ENCODE measurements around the gene TRPM1. TPM values are rescaled to one million over a fixed set of nuclear protein-coding genes. Genes with fewer than 3 reads are reported as not detected.

The TRPM1 gene
- not detected in 2 replicates for total RNA-seq (2014; rRNA removed; shearing (Covaris generic))

DNA sequence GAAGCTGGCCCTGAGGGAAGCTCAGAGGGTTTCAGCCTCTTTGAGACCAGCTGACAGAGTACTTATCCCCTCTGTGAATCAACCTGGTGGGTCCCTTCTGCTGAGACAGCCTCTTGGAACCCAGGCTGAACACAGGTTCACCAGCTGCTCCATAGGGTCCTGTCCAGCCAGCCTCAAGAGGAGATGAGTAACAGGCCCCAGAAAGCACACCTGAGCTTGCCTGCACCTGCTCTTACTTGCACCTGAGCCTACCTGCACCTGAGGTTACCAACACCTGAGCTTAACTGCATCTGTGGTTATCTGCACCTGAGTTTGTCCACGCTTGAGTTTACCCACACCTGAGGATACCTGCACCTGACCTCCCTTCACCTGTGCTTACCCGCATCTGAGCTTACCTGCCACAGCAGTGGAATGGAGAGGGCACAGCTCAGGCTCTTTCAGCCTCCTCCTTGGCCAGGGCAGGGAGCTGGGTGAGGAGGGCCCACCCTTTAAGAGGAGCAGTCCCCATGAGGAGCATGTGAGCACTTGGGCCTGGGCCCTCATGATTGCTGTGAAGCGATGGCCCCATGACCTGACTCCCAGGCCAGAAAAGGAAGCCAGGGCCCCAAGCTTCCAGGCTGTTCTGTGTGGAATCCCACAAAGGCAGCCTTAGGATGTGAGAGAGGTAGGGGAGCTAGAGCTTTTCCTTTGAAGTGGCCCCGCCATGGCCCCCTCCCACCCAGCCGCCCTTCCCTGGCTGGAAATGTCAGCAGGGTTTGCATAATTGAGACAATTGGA, at the start of gene TRPM1:
Gene TRPM1 (minus strand): TSS at position 464 of the 777 bp plus-strand sequence. CDS start 20,370 bp downstream, outside the sequence.
- no peak for DNase-seq (ENCODE audit: low read depth)

DNA sequence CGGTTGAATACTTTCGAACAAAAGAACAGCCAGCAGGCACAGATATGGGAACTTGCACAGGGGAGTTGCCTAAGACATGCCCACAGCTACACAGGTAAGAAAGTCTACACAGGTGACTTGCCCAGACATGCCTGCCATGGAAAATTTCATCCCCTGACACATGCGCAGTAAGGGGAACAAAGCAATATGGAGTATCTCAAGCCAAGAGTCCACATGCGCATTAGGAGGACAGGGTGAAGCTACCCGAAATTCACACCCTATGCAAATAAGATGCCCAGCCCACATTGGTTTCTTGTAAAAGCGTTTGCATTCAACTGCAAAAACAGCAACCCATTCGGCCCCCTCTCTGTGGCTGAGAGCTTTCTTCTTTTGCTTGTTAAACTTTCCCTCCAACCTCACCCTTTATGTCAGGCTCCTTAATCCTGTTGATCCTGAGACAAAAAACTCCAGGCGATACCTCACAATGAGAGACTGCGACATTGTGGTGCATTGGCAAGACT, 49.3 kb upstream of the TRPM1 start:
- DNase-seq (ENCODE audit: low read depth) = no peak

DNA sequence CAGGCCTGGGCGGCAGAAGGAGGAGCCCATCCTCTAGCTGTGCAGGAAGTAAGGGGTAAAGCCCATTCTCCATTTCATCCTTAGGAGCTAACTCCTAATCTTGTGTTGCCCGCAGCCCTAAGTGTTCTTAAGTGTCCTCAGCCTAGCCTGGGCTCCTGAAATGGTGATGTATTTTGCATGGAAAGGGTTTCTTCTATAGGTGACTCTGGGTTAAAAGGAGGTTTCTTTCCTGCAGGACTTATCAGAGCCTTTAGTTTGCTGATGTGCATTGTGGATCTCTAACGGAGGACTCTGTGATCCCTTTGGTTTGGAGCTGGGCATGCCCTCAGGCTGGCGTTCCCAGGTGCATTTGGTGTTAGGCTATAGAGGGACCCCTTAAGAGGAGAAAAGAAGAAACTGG, 48.5 kb upstream of the TRPM1 start:
- DNase-seq (ENCODE audit: low read depth) = no peak

DNA sequence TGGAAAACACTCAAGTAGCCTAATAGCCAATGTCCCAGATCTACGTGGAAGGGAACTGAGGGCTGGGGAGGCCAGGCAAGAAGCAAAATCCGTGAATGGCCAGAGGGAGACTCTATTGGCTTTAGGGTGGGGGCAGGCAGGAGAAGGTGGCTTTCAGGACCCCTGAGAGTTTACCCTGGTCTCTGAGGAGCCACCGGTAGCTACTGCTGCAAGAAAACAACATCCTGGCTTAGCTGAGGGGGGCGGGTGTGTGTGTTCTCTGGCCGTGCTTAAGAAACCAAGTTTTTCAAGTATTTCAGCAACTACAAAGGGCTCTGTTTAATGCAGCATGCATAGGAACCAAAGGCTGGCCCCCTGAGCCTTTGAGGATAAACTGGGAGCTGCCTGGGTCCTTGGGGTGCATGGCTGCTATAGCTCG, 47.6 kb upstream of the TRPM1 start:
- DNase-seq (ENCODE audit: low read depth) = no peak

DNA sequence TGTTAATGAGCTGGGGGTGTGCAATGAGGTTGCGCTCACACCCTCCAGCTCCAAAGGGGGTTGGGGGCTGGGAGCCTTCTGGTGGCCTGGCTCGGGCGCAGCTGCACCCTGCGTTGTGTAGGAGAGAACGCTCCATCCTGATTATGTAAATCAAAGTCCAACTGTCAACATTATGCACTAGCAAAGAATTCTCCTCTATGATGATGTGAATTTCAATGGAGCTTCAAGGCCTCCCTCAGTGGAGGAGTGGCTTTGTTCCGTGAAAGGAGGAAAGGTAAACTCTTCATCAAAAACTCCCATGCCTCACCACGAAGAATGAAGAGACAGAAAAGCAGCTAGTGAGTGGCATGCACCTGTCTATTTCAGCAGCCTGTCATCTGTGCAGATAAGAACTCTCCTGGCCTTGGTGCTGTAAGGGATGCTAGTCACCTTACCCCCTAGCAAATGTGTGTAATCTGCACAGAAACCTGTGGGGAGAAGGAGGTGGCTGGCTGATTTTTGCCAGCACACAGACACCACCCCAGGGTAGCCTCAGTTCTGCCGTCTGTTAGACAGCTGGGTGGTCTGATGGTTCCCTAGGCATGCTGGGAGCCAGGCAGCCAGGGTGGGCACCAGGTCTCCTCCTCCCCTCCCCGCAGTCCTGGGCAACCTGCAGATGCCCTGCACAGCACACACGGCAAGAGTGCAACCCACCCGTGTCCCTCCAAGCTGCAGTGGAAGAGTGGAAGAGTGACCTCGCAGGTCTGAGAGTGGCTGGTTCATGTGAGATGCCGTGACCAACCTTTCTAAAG, 47.0 kb upstream of the TRPM1 start:
- no peak for DNase-seq (ENCODE audit: low read depth)

DNA sequence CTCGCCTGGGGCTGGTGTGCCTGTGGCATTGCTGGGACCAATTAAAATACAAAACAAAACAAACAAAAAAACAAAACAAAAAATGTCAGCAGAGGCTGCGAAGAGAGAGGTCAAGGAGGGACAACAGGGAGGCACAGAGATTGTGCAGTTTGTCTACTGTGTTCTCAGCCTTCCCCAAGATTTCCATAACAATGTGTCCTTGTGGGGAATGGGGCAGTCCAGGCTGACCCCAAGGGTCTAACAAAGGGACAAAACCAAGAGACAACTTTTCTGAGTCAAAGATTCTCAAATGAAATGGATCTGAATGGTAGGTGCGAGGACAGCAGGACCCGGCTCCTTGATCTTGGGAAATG, 46.4 kb upstream of the TRPM1 start:
- no peak for DNase-seq (ENCODE audit: low read depth)

DNA sequence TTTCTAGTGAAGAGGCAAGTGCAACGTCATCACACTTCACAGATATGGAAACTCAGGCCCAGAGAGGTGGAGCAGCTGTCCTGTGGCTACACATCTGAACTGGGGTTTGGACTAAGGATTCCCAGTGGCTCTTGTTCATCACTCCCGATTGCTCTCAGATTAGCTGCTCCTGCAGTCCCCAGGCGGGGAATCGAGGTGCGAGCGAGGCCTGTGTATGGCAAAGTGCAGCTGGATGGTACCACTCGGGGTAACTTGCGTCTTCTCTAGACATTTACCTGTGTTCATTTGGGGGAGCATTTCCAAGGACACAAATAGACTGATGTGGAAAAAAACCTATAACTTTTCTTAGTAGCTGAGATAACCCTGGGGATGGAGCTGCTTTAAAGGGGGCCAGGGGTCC, 45.9 kb upstream of the TRPM1 start:
- no peak for DNase-seq (ENCODE audit: low read depth)

DNA sequence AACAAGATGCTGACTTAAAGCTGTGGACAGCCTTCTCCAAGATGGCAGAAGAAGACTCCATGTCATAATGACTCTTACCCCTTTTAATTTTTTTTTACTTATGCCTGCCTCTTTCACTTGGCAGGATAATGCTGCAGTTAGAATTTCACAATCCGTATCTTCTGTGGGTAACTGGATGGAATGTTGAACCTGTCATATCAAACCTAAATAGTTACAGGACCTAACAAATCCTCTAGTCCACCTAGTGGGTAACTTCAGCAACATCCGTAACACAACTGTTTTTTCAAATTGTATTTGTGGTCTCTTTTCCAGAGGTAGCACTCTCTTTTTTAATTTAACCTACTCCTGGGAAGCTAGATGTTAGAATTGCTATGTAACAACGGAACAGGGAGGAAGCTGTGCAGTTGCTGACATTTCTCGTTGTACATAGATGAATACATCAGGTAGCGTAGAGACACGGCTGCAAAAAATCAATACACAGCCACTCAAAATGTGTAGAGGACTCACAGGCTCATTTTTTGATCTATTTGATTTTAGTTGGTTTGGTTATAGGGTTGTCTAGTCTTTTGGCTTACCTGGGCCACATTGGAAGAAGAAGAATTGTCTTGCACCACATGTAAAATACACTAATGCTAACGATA, 43.9 kb upstream of the TRPM1 start:
- DNase-seq (ENCODE audit: low read depth) = no peak

DNA sequence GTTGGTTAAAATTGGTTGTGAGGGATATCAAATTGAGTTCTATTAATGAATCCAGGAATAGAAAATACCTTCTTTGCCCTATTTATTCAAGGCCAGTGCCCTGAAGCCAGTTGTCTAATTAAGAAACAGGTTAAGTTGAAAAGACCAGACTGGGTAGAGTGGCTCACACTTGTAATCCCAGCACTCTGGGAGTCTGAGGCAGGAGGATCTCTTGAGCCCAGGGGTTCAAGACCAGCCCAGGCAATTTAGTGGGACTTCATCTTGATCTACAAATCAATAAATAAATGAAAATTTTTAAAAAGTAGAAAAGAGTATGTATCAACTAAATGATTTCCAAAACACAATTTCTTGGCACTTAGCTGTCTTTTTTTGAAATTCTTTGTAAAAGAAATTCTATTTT, 40.3 kb upstream of the TRPM1 start:
- DNase-seq (ENCODE audit: low read depth) = no peak

DNA sequence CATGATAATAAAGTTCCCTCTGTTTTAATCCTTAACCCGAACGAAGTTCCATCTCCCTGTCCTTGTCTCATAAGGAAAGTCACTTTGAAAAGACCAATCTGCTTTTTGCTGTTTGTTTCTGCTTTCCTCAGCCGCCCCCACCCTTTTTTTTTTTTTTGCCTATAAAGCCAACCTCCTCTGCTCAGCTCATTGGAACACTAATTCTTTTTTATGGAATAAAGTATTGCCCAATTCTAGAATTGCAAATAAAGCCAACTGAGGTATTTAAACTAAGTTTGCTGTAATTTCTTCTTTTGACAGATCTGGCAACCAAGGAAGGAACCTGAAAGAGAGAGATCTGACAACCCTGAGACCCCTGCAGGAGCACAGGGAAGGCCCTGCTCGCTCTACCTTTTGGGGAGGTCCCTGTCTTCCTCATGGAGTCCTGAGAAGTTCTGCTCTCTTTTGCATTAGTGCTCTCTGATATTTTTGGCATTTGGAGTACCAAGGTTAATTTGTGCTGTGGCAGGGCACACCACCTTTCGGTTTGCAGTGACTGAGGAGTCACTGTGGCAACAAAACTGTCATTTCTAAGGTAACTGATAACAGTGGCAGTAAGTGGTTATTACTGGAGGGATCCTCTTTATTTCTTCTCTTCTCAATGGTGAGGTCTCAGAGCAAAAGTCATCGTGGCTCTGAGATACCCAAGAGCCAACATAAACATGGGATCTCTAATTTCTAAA, 35.2 kb upstream of the TRPM1 start:
- DNase-seq (ENCODE audit: low read depth) = no peak

DNA sequence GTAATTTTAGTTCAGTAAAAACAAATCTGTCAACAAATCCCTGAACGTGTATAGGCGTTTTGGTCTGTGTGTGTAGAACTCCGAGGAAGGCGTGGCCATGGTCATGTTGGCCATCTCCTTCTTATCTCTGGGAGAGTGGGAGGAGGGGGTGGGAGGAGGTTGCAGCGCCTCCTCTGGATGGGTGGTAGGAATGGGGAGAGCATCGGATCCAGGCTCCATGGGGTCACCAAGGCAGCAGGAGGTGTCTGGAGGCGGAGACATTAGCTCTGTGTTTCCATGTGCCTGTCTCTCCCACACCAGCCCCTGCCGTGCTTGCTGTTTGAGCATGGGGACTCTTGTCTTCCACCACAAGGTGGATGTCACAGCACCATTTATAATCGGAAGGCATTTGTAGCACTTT, 34.5 kb upstream of the TRPM1 start:
- DNase-seq (ENCODE audit: low read depth) = peak; percentile 33

DNA sequence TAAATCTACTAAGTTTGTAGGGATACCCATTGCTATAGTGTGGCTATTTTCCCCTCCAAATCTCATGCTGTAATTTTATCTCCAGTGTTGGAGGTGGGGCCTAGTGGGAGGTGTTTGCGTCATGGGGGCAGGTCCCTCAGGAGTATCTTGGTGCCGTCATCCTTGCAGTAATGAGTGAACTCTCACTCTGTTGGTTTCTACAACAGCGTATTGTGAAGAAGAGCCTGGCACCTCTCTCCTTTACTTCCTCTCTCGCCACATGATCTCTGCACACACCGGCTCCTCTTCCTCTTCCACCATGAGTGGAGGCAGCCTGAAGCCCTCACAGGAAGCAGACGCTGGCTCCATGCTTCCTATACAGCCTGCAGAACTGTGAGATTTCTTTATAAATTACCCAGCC, 34.0 kb upstream of the TRPM1 start:
- no peak for DNase-seq (ENCODE audit: low read depth)

DNA sequence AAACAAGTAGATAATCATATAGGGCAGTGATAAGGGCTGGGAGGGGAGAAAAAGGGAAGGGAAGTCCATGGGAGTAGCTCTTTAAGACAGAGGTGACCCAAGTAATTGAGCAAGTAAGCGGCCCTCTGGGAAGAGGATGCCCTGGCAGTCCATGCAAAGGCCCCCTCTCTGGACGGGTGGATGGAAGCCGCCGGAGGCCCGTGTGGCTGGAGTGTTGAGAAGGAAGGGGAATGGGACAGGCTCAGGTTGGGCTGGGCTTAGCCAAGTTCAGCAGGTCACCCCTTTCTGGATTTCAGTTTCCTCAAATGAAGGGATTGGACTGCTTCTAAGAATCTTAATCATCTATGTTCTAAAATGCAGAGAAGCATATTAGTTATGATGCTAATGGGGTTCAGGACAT, 32.4 kb upstream of the TRPM1 start:
- no peak for DNase-seq (ENCODE audit: low read depth)

DNA sequence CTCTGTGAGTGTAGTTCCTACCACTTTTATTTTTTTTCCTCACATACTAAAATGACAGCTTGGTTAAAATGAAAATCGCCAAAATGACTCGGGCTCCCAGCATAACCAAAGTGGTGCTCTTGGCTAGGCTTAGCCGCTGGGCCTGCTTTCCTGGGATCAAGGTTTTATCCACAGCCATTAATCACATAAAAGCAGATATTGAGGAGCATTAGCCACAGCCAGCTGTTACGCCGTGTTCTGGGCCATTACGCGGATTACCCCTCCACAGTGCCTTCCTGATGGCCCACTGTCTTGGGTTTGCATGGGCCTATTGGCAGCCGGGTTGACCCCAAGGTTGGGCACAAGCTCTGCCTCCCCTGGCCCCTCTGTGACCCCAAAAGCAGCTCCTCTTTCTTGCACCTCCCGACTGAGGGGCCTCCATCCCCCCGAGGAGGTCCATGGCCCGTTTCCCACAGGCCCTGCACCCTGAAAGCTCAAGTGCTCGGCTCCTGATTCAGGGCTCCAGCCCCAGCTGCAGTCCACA, 30.4 kb upstream of the TRPM1 start:
- DNase-seq (ENCODE audit: low read depth) = no peak

DNA sequence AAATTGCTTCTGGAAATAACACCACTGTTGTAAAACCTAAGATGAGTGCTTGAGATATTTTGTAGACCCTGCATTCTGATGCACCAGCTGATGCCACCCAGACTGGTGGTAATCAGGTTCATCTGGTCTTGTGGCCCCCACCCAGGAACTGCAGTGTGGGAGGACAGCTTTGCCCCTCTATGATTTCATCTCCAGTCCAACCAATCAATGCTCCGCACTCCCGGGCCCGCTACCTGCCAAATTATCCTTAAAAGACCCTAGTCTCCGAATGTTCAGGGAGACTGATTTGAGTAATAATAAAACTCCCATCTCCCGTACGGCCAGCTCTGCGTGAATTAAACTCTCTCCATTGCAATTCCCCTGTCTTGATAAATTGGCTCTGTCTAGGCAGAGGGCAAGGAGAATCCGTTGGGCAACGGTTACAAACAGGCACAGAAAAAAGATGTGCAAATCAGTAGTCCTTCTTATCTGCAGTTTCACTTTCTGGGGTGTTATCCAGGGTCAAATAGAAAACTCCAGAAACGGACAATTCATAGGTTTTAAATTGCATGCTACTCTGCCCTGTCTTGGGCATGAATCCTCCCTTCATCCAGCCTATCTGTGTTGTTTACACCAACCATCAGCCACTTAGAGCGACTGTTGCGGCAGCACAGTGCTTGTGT, 29.2 kb upstream of the TRPM1 start:
- DNase-seq (ENCODE audit: low read depth) = no peak

DNA sequence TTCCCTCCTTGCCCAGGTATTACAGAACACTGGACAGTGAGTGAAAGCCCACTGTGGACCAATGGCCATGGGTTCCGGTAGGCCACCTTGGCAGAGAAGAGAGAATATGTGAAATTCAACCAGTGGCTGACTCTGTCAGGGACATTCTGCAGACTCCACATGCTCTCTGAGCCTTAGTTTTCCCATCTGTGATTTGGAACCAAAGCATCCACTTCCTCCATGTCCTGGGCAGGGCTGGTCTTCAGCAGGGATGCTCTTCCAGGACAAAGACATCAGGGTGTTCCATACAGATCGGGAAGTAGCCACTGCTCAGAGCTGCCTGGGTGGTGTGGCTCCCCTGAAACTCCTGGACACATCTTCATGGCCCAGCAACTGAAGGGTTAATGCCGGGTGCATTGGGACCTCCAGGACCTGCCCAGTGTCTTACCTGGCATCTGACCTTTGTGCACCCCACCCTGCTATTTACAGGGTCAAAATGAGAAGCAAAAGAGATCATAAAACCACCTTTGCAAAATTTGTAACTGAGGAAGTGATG, 28.3 kb upstream of the TRPM1 start:
- DNase-seq (ENCODE audit: low read depth) = no peak

DNA sequence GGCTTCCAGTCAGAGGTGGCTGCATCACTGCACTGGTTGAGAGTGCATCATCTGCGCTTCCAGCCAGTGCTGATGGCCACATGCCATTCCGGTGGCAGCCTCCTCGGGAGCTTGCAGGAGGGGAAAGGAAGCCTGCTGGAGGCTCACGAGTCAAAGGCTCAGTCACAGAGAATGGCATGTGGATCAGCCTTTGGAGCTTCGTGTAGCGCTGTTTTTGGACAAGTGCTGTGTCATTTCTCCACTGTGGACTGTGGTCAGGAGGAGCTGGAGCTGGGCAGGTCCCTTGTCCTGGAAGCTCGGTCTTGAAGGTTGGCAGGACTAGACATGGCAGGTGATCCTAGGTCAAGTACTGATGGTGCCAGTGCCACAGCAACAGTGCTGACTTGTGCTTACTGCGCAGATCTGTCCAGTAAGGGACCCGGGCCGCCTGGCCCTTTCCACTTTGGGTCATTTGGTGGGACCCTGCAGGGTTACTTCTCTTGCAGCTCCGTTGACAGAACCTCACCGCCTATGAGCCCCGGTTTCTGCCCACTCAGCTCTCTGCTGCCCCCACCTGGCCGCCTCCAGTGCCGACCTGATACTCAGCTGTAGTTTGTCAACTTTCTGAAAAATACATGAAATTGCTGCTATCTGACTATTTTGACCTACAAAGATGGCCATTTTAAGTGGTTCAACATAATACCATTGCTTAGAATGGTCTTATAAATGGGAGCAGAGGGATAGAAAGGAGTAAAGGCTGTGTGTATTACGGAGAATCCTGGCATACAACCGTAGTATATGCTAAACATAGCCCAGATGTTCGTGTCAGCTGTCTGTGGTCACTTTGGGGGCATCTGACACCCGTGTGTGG, 27.6 kb upstream of the TRPM1 start:
- DNase-seq (ENCODE audit: low read depth) = peak; percentile 65

DNA sequence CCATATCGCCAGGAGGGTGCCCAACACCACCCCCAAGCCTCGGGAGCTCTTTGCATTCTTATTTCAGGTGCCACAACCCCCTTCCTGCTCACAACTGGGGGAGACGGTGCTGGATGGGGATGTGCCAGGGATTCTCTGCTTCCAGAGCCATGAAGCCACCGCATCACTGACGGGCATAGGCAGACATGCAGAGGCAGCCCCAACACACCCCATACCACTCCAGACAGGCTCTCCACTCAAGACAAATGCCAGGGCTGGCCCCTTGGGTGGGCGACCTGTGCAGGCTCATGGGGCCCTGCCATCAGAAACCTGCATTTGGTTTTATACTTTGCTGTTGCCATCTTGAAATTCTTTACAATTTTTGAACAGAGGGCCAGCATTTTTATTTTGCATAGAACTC, 27.0 kb upstream of the TRPM1 start:
- DNase-seq (ENCODE audit: low read depth) = no peak

DNA sequence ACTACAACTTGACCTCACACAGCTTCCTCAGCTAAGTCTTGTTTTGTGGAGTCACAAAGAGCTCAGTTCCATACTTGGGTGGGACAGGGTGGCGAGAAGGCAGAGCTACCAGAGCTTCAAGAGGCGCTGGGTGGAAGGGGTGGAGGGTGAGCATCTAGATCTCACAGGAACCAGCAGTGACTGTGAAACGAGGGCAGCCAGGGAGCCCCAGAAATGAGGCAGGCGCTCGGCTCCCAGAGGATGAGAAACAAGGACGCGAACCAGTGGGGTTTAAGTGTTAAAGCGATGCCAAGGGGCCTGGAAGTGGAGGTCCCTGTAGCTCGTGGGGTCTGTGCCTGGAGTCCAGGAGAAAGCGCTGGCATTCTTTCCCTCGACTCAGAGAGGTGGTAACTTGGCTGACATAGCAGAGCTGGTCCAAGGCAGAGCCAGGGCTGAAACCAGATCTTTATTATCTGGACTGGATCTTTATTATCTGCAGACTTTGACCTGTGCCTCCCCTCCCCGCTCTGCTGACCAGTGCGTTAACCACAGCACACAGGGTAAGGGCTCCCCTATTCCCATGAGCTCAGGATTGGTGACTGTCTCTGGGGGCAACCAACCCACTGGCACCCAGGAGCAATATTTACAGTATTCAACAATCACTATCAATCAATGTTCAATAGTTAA, 26.2 kb upstream of the TRPM1 start:
- no peak for DNase-seq (ENCODE audit: low read depth)
